B cell (primary cell): Measurements from ENCODE around the gene DIPK1B. TPM values are rescaled to one million over a fixed set of nuclear protein-coding genes. Genes with fewer than 3 reads are reported as not detected.

Experiments used
- ATAC-seq: fragments of 200-7000 bp; cut with Tn5 transposase; one replicate; pipeline ENCODE4 v1.10.0; 2021; ENCODE audit warnings: low read depth, mild to moderate bottlenecking, moderate number of reproducible peaks, moderate library complexity
- CTCF ChIA-PET: fragments of 350-600 bp; sonication (Branson Sonifier 250); formaldehyde crosslinking; loops from one replicate; lab custom pipeline; 2021; ENCODE audit warnings: antibody characterized with exemption, inconsistent platforms; lab: Charles Lee
- POLR2A ChIA-PET: fragments of 350-600 bp; sonication (Branson Sonifier 250); formaldehyde crosslinking; loops from one replicate; lab custom pipeline; 2021; ENCODE audit warnings: antibody characterized with exemption; lab: Charles Lee
- DNase-seq: peaks from one replicate; pipeline ENCODE4 v3.0.0; 2013
- H2AFZ ChIP-seq: 2 replicates; pipeline ENCODE4 v1.6.1; 2012; ENCODE audit warnings: mild to moderate bottlenecking, low read depth, low read length; ENCODE audit not compliant: insufficient read depth, poor library complexity, severe bottlenecking
- H3K27ac ChIP-seq, 2 donors: 1 replicate in 1 of 2; 2 replicates in 1 of 2; pipeline ENCODE4 v1.5.1; 2012 to 2013; ENCODE audit warnings: low read length in 2 of 2, mild to moderate bottlenecking in 2 of 2, moderate library complexity in 1 of 2
- H3K27me3 ChIP-seq, 4 experiments: fragments of 200-600 bp in 1 of 4; sonication (generic) in 1 of 4; replicated peaks in 1 of 4; 1 replicate in 2 of 4; 2 replicates in 2 of 4; pipeline versions ENCODE4 v1.6.1 to v1.7.0; 2013 to 2016; ENCODE audit warnings: low read length in 3 of 4, mild to moderate bottlenecking in 2 of 4, mixed read lengths in 1 of 4, moderate library complexity in 1 of 4; ENCODE audit not compliant: insufficient read depth in 4 of 4, control insufficient read depth in 3 of 4; ENCODE audit errors: control extremely low read depth in 1 of 4
- H3K36me3 ChIP-seq, 2 experiments: replicated peaks in 1 of 2; 1 replicate in 1 of 2; 2 replicates in 1 of 2; pipeline versions ENCODE4 v1.6.1 to v1.7.1; 2013; ENCODE audit warnings: low read length in 1 of 2; ENCODE audit not compliant: insufficient read depth in 2 of 2, control insufficient read depth in 1 of 2; ENCODE audit errors: control extremely low read depth in 1 of 2, extremely low read depth in 1 of 2
- H3K4me1 ChIP-seq, 2 donors: fragments of 200-600 bp in 1 of 2; sonication (generic) in 1 of 2; 1 replicate in 1 of 2; 2 replicates in 1 of 2; pipeline versions ENCODE4 v1.5.1 to v1.6.1; 2013 to 2017; ENCODE audit warnings: low read length in 2 of 2; ENCODE audit not compliant: control insufficient read depth in 2 of 2, insufficient read depth in 2 of 2
- H3K4me2 ChIP-seq: replicated peaks from 2 replicates; pipeline ENCODE3; 2012; ENCODE audit warnings: mild to moderate bottlenecking, low read depth, low read length; ENCODE audit not compliant: poor library complexity, severe bottlenecking
- H3K4me3 ChIP-seq, 5 experiments: fragments of 200-600 bp in 1 of 5; sonication (generic) in 1 of 5; 1 replicate in 3 of 5; 2 replicates in 2 of 5; pipeline versions ENCODE4 v1.5.1 to v1.7.0; 2011 to 2016; ENCODE audit warnings: low read length in 4 of 5, mild to moderate bottlenecking in 4 of 5, low read depth in 2 of 5, control low read depth in 1 of 5, moderate library complexity in 1 of 5; ENCODE audit not compliant: insufficient read depth in 1 of 5; ENCODE audit errors: control extremely low read depth in 1 of 5, extremely low read depth in 1 of 5
- H3K79me2 ChIP-seq: fragments of 200-600 bp; sonication (generic); one replicate; pipeline ENCODE4 v1.6.0; 2016; ENCODE audit warnings: low read length; ENCODE audit not compliant: control insufficient read depth, insufficient read depth
- H3K9ac ChIP-seq: fragments of 200-600 bp; sonication (generic); 2 replicates; pipeline ENCODE4 v1.6.1; 2017; ENCODE audit warnings: mild to moderate bottlenecking, low read length, moderate library complexity
- H3K9me3 ChIP-seq, 3 donors: one replicate each; pipeline versions ENCODE4 v1.6.1 to v1.7.1; 2013; ENCODE audit warnings: low read length in 2 of 3; ENCODE audit not compliant: control insufficient read depth in 2 of 3, insufficient read depth in 1 of 3; ENCODE audit errors: control extremely low read depth in 1 of 3
- H4K20me1 ChIP-seq: 2 replicates; pipeline ENCODE4 v1.6.0; 2012; ENCODE audit warnings: mild to moderate bottlenecking, low read length; ENCODE audit not compliant: insufficient read depth, control insufficient read depth, poor library complexity, severe bottlenecking
- H3K27ac Mint-ChIP-seq: one replicate; pipeline ENCODE4 v1.8.0; 2021; ENCODE audit warnings: mixed read lengths
- H3K27me3 Mint-ChIP-seq: one replicate; pipeline ENCODE4 v1.8.0; 2021; ENCODE audit warnings: mixed read lengths
- H3K4me1 Mint-ChIP-seq: one replicate; pipeline ENCODE4 v1.8.0; 2021; ENCODE audit warnings: mixed read lengths
- H3K4me3 Mint-ChIP-seq: one replicate; pipeline ENCODE4 v1.8.0; 2021; ENCODE audit warnings: mixed read lengths
- H3K9me3 Mint-ChIP-seq: one replicate; pipeline ENCODE4 v1.8.0; 2022; ENCODE audit warnings: mixed read lengths; ENCODE audit not compliant: insufficient read depth
- EZH2 ChIP-seq: IDR thresholded peaks from 2 replicates; pipeline ENCODE4 v1.6.1; 2012; ENCODE audit warnings: borderline replicate concordance, low read depth, mild to moderate bottlenecking, moderate library complexity, low read length; ENCODE audit not compliant: insufficient read depth, poor library complexity, severe bottlenecking
- WGBS: methylation state at CpG from one replicate; pipeline ENCODE4 v1.1.5; 2013; ENCODE audit warnings: missing lambda C conversion rate; ENCODE audit not compliant: insufficient coverage; 5-methylcytosine and 5-hydroxymethylcytosine counted together
- intact Hi-C: fragments of 100-400 bp; cut with micrococcal nuclease; formaldehyde crosslinking; loops from one replicate; pipeline ENCODE4 v1.10.0; 2022
- polyA plus RNA-seq: library from polyadenylated mRNA; depleted of rRNA; stranded (reverse); fragments of >200 nt; gene quantifications from 2 replicates; pipeline ENCODE4 v1.2.3, GENCODE V29; 2012
- total RNA-seq, 2 donors: library from RNA; stranded (reverse); fragments of 120-200 nt in 1 of 2; gene quantifications; 1 replicate in 1 of 2; 2 replicates in 1 of 2; pipeline versions ENCODE4 v1.2.3 to v1.2.4, GENCODE V29; 2013 to 2022
- TF ChIP-seq, protein P1 (sequence below): fragments of 200-600 bp; IDR thresholded peaks from one replicate; pipeline ENCODE4 v1.8.0; 2022; ENCODE audit warnings: antibody characterized with exemption, mild to moderate bottlenecking

DIPK1B gene
- total and polyA plus RNA-seq, 2 donors (not counting 1 experiment from before 2014, with no cell fraction given) = 9.6 TPM

DNA sequence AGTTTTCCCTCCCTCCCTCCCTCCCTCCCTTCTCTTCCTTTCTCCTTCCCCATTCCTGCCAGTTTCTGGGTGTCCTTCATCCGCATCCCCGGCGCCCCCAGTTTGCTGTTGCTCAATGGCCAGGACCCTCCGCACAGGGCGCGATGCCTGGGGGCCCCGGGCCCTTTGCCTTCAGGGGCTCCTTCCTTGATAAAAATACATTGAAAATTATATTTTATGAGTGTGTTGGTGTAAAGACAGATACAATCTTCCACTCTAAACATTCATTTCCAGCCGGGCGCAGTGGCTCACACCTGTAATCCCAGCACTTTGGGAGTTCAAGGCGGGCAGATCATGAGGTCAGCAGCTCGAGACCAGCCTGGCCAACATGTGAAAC lies 17.5 kb upstream of the DIPK1B start:
- Histone ChIP-seq H3K27me3 (peaks cover 0 to 29% (median 7%) of the 10 kb centered on the region in 4 experiments), H3K79me2 (no peaks in the 10 kb centered on the region), H3K4me1 (peaks cover 5 to 21% of the 10 kb centered on the region in 2 donors), H3K4me2 (no peak overlapping the region), H3K36me3 (no peaks in the 10 kb centered on the region), H3K27ac (no peak overlapping the region), H3K9me3 (no peaks in the 10 kb centered on the region), H4K20me1 (no peaks in the 10 kb centered on the region), H3K9ac (no peak overlapping the region), H3K4me3 (no peak overlapping the region), H2AFZ (no peak overlapping the region)
- CTCF ChIA-PET = interaction anchor here (1.2 to 2.4 kb wide), 2 partner anchors 21 to 32 kb away, joined by 3 to 7 read pairs; no protein-coding TSS in a partner anchor
- no peak for TF ChIP-seq EZH2
- TF ChIP-seq, protein P1, sequence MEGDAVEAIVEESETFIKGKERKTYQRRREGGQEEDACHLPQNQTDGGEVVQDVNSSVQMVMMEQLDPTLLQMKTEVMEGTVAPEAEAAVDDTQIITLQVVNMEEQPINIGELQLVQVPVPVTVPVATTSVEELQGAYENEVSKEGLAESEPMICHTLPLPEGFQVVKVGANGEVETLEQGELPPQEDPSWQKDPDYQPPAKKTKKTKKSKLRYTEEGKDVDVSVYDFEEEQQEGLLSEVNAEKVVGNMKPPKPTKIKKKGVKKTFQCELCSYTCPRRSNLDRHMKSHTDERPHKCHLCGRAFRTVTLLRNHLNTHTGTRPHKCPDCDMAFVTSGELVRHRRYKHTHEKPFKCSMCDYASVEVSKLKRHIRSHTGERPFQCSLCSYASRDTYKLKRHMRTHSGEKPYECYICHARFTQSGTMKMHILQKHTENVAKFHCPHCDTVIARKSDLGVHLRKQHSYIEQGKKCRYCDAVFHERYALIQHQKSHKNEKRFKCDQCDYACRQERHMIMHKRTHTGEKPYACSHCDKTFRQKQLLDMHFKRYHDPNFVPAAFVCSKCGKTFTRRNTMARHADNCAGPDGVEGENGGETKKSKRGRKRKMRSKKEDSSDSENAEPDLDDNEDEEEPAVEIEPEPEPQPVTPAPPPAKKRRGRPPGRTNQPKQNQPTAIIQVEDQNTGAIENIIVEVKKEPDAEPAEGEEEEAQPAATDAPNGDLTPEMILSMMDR = no peak
- H3K27ac Mint-ChIP-seq = no peak overlapping the region
- H3K9me3 Mint-ChIP-seq = no peaks in the 10 kb centered on the region
- POLR2A ChIA-PET = no interaction called here
- intact Hi-C loops = no loop called here
- no peak overlapping the region for H3K4me3 Mint-ChIP-seq
- DNase-seq (no peak), ATAC-seq (no peak)
- H3K27me3 Mint-ChIP-seq = peaks cover 11% of the 10 kb centered on the region
- H3K4me1 Mint-ChIP-seq = peaks cover 9% of the 10 kb centered on the region
- 97% methylated on average over 4 of the region's 11 CpGs for WGBS

DNA sequence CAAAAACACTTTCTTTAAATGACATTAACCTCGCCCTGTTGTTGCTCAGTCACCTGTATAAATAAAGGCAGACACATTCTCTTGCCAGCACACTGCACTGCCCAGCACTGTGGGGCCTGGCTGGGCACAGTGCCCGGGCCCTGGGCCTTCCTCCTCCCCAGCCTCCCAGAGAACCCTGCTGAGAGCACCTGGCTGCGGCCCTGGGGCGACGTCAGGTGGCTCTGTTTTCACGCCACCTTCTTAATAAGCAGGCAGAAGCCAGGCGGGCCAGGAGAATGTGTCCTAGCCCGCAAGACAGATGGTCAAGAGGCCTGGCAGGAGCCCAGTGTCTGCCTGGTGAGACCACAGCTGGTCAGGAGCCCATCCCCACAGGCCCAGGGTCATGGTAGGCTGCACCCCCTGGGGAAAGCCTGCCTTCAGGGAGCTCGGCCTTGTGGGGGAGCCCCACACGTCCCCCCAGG lies 16.9 kb upstream of the DIPK1B start:
- DNase-seq (no peak), ATAC-seq (no peak)
- TF ChIP-seq, protein P1 = no peak
- TF ChIP-seq EZH2 = no peak
- peaks cover 0 to 4% (median 0%) of the 10 kb centered on the region in 3 donors for H3K9me3 ChIP-seq
- ChIA-PET POLR2A (no interaction called here), CTCF (interaction anchor here (1.2 to 2.4 kb wide), 2 partner anchors 21 to 32 kb away, joined by 3 to 7 read pairs; no protein-coding TSS in a partner anchor)
- peaks cover 13% of the 10 kb centered on the region for H3K4me1 Mint-ChIP-seq
- intact Hi-C loops = no loop called here
- H3K4me3 ChIP-seq = no peak overlapping the region
- H3K4me2 ChIP-seq = no peak overlapping the region
- peaks cover 11% of the 10 kb centered on the region for H3K27me3 Mint-ChIP-seq
- H3K27ac ChIP-seq = no peak overlapping the region
- H3K36me3 ChIP-seq = no peaks in the 10 kb centered on the region
- no peaks in the 10 kb centered on the region for H3K9me3 Mint-ChIP-seq
- WGBS = 76% methylated on average over 9 of the region's 10 CpGs
- H4K20me1 ChIP-seq = no peaks in the 10 kb centered on the region
- H3K79me2 ChIP-seq = no peaks in the 10 kb centered on the region
- no peak overlapping the region for H3K27ac Mint-ChIP-seq
- H2AFZ ChIP-seq = no peak overlapping the region
- no peak overlapping the region for H3K9ac ChIP-seq
- H3K4me1 ChIP-seq = peaks cover 11 to 27% of the 10 kb centered on the region in 2 donors
- no peak overlapping the region for H3K4me3 Mint-ChIP-seq
- H3K27me3 ChIP-seq = peaks cover 0 to 34% (median 7%) of the 10 kb centered on the region in 4 experiments
